Prostate gland (tissue), 2 donors: ENCODE data around the gene ITPR1.

Source experiments
- CTCF ChIP-seq, 4 experiments: fragments of 200-600 bp in 2 of 4; fragments of 450-650 bp in 2 of 4; sonication (generic) in 2 of 4; IDR thresholded peaks; 1 replicate in 3 of 4; 2 replicates in 1 of 4; pipeline ENCODE4 v1.5.1; 2016 to 2019; ENCODE audit warnings: antibody characterized with exemption in 4 of 4, mild to moderate bottlenecking in 2 of 4, moderate library complexity in 2 of 4
- POLR2A ChIP-seq: fragments of 450-650 bp; IDR thresholded peaks from one replicate; pipeline ENCODE4 v1.6.1; 2016; ENCODE audit warnings: antibody characterized with exemption, mild to moderate bottlenecking

GRCh38 chr3:4501927-4502326, 8.8 kb downstream of the ITPR1 start:
- TF ChIP-seq CTCF (IDR thresholded peaks at IDR 0.05): no peak
- TF ChIP-seq POLR2A: no peak
